NCI-H1092 (cell line): Measurements from ENCODE around the gene PSD4.

Source experiments
- DNase-seq: peaks from one replicate; lab custom pipeline; 2025; lab: John Stamatoyannopoulos, UW

Gene PSD4

DNA sequence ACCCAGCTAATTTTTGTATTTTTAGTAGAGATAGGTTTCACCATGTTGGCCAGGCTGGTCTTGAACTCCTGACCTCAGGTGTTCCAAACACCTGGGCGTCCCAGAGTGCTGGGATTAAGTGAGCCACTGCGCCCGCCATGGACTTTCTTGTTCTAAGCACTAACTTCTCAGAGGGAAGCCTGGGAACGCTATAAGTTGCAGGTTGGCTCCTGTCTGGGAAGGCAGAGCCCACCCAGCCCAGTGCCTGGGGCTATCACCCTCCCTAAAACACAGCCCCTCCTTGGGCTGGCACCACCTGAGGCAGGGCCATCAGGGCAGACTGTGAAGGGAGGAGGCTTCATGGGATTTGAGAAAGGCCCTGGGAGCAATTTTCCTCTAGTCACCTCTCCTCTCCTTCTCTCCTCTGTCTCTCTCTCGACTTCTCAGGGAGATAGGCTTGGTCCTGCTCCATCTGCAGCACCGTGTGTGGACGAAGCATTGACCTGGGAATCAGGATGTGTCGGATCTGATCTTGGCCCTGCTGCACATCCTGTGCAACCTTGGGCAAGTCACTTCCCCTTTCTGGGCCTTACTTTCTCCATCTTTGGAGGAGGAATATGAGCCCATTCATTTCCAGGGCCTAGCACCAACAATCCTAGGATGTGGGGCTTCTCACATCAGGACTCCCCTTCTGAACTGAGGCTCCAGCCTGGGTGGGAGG, 10.9 kb downstream of the PSD4 start:
- no peak for DNase-seq

- no peak for DNase-seq
Measured at GRCh38 chr2:113185664-113186432, 12.1 kb downstream of the PSD4 start.

DNA sequence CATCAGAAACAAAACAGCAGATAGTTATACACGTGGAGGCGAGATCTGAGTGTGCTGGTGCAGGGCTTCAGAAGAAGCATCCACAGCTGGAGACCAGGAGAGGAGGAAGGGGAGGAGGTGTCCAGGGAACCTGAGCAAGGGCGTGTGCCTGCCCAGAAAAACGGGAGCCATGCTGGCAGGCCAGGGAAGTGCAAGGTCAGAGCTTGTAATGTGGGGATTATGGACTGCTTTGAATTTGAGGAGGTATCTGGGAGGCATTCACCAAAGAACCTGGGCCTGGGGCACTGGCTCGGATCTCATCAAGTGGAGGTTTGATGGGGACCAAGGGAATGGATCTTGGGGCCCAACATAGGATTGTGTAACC, 12.6 kb downstream of the PSD4 start:
- no peak for DNase-seq

DNA sequence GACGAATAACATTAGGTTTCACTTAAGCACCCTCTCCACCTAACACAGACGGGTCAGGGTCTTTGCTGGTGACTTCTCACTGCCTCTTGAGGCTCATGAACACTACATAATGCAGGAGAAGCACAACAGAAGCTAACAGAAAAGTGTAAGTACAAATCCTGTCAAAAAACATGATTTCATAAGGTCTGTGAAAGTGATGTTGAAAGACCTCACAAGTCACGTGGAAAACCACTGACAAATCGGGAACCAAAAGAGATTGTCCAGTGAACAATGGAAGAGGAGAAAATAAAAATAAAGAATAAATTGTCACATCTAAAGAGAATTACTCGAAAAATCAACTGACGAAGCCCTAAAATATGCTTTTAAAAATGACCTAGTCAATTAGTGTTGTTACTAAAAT, 14.0 kb downstream of the PSD4 start:
- DNase-seq: no peak

GRCh38 chr2:113190871-113191270, 17.1 kb downstream of the PSD4 start:
- no peak for DNase-seq

GRCh38 chr2:113192459-113193100, 18.8 kb downstream of the PSD4 start:
- DNase-seq: no peak

GRCh38 chr2:113195923-113196501, 22.2 kb downstream of the PSD4 start:
- no peak for DNase-seq

- no peak for DNase-seq
Measured at GRCh38 chr2:113196839-113197238, 23.1 kb downstream of the PSD4 start.

DNA sequence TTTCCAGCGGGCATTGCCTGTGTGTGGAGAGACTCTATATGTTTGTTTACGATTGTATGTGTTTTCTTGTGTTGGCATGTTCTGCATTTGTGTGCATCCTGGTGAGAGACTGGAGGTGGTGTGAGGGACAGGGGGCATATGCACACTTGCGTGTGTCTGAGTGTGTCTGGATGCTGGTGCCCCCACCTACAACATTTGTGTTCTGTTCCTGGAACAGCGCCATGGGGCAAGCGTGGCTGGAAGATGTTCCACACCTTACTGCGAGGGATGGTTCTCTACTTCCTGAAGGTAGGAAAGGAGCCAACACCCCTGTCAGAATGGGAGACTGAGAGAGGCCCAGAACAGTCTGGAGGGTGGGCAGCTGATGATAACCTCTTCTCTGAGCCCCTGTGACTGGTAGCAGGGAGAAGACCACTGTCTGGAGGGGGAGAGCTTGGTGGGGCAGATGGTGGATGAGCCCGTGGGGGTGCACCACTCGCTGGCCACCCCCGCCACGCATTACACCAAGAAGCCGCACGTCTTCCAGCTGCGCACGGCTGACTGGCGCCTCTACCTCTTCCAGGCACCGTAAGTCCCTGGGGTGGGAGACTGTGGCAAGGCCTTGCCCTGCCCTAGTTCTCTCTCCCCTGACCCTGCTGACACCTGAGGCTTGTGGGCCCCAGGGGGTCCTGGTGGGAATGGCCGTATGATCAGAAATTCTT, 23.7 kb downstream of the PSD4 start:
- DNase-seq: no peak

- no peak for DNase-seq
Measured at GRCh38 chr2:113198048-113198789, 24.4 kb downstream of the PSD4 start.

DNA sequence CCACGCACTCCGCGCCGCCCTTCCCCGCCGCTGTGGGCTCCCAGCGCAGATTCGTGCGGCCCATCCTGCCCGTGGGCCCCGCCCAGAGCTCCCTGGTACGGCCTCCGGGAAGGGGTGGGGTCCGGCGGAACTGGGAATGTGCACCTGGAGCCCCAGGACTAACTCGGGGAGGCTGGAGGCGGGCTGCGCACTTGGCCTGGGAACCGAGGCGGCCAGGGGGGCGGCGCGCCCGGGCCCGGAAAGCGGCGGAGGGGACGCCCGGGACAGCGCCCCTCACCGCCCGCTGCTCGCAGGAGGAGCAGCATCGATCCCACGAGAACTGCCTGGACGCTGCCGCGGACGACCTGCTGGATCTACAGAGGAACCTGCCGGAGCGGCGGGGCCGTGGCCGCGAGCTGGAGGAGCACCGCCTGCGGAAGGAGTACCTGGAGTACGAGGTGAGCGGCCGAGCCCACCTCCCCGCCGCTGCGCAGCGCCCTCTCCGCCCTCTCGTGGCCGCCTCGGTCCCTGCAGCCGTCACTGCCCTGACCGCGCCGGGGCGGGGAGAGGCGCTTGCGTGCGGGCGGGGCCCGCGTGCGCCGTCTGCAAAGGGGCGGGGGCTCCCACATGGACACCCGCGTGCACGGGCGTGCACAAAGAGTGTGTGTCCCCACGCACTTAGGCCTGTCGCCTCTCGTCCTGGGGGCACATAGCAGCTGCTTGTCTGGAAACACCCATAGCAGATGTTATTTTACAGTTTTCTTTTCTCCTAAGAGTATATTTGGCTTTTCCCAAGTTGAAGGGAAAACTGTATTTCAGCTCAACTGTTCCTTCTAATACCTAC, 25.2 kb downstream of the PSD4 start:
- DNase-seq: peak; percentile 54

- DNase-seq: no peak
Measured at GRCh38 chr2:113200236-113200635, 26.5 kb downstream of the PSD4 start.

GRCh38 chr2:113200736-113201490, 27.1 kb downstream of the PSD4 start:
- no peak for DNase-seq

DNA sequence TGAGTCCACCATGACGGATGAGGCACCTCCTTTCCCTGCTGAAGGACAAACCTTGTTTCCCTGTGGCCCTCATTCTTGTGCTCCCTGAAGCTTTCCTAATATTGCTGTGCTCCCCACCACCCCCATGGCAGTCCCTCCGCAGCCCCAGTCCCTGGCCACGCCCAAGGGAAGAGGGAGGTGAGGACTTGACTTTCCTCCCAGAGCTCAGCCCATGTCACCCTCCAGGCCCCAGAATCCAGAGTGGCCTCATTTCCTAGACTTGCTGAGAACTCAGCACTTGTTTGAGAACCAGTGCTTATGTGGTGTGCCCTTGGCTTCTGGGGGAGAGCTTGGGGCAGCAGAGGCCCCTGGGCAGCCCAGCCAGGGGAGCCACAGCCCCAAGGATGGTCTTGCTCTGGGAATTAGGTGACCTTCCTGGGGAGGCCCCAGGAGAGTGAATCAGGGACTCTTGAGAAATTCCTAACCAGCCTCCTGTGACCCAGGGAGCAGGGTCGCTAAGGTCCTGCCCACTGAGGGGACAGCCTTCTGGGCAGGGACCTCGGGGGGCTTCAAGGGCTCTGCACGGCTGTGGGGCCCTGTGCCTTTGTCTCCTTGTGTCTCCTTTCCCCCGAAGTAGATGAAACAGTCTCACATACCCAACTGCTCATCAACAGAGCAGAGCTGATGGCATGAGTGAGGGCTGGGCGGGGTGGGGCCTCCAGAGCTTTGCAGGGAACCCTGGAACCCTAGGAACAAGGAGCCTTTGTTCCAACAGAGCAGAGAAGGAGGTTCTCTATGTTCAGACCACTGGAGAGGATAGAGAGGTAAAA, 27.9 kb downstream of the PSD4 start:
- no peak for DNase-seq

DNA sequence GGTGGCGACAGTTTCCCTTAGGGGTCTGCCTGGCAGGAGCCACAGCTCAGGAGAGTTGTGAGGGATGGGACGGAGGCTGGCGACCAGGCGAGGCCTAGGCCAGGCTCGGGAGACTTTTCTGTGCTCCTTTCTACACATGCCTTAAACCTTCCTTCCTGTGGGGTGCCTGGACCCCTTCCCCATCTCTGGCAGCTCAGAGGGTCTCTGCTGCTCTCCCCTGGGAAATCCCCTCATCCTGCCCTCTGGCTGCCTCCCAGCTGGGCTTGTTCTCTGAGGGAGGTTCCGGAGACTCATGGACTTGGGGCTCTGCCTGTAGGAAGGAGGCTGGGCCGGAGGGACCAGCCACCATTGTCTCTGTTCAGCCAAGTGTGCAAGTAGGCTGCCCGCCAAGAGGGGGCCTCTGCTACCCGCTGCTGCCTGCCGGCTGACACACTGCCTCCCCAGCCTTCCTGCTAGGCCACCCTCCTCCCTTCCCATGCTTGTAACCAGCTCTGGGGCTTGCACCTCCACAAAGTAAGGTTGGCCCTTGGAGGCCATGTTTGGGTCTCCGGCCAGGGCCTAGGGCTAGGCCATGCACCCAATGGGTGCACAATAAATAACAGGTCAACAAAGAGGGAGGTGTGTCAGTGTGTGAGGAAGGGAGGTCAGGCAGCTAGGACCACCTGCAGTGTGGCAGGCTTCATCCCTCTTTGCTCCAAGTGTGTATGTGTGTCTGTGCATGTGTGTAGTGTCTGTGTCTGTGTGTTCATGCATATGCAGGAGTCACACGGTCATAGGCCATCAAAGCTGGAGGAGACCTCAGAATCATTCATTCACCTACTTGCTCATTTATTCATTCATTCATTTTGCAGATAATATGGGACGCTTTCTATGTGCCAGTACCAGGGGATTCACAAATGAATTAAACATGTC, 28.8 kb downstream of the PSD4 start:
- no peak for DNase-seq

GRCh38 chr2:113203217-113203530, 29.4 kb downstream of the PSD4 start:
- no peak for DNase-seq

GRCh38 chr2:113203901-113204519, 30.2 kb downstream of the PSD4 start:
- peak; percentile 55 for DNase-seq

DNA sequence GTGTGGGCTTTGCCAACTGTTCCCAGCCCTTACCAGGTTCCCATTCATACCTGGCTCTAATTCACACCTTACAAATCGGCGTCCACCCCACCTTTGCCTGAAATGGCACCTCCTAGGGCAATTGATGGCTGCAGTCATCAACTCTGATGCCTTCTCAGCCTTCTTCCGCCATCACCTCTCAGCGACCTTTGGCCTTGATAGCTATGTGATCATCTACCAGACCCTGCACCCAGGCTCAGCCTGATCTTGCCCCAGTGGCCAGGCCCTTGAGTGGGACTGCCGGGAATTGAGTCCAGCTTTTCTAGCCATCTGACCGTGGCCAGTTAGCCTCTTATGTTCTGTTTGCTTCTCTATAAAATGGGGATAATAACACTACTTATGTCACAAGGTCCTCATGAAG, 32.5 kb downstream of the PSD4 start:
- DNase-seq: no peak
